Neural cell (in vitro differentiated cells): ENCODE data around the gene FHIP1A. TPM values are rescaled to one million over a fixed set of nuclear protein-coding genes. Genes with fewer than 3 reads are reported as not detected.

Experiments used
- H2AFZ ChIP-seq: fragments of 200-600, 300-800 bp; sonication (generic), shearing (Covaris generic); 2 replicates; pipeline ENCODE4 v1.6.0; 2014; ENCODE audit warnings: low read depth, mild to moderate bottlenecking, antibody characterized with exemption, low read length, moderate library complexity
- H3F3A ChIP-seq: fragments of 200-600 bp; shearing (Covaris generic); 2 replicates; pipeline ENCODE4 v1.6.1; 2016; ENCODE audit warnings: mild to moderate bottlenecking, moderate library complexity, mixed read lengths, antibody characterized with exemption, low read length; ENCODE audit not compliant: insufficient read depth, poor library complexity, severe bottlenecking
- H3K27ac ChIP-seq: fragments of 200-600, 300-800 bp; sonication (generic), shearing (Covaris generic); 2 replicates; pipeline ENCODE4 v1.5.1; 2014; ENCODE audit warnings: mild to moderate bottlenecking, low read length, moderate library complexity
- H3K27me3 ChIP-seq: fragments of 300-800, 200-600 bp; sonication (generic), shearing (Covaris generic); 2 replicates; pipeline ENCODE4 v1.6.0; 2014; ENCODE audit warnings: mild to moderate bottlenecking, low read depth, low read length, moderate library complexity; ENCODE audit not compliant: insufficient read depth
- H3K36me3 ChIP-seq: fragments of 300-800, 200-600 bp; sonication (generic), shearing (Covaris generic); 2 replicates; pipeline ENCODE4 v1.5.1; 2014; ENCODE audit warnings: mild to moderate bottlenecking, antibody characterized with exemption, low read length, moderate library complexity; ENCODE audit not compliant: insufficient read depth
- H3K4me2 ChIP-seq: fragments of 300-800, 200-600 bp; sonication (generic), shearing (Covaris generic); 2 replicates; pipeline ENCODE4 v1.6.0; 2014; ENCODE audit warnings: mild to moderate bottlenecking, low read length
- H3K4me3 ChIP-seq: fragments of 300-800, 200-600 bp; sonication (generic), shearing (Covaris generic); 2 replicates; pipeline ENCODE4 v1.5.1; 2014; ENCODE audit warnings: mild to moderate bottlenecking, low read length, moderate library complexity
- H3K79me2 ChIP-seq: fragments of 200-600 bp; shearing (Covaris generic); replicated peaks from 2 replicates; pipeline ENCODE4 v1.6.0; 2014; ENCODE audit warnings: mild to moderate bottlenecking, low read length, moderate library complexity; ENCODE audit not compliant: insufficient read depth
- H3K9ac ChIP-seq: fragments of 300-800, 200-600 bp; sonication (generic), shearing (Covaris generic); 2 replicates; pipeline ENCODE4 v1.6.1; 2016; ENCODE audit warnings: mild to moderate bottlenecking, low read length, mixed read lengths
- H3K9me2 ChIP-seq: fragments of 200-600 bp; shearing (Covaris generic); 2 replicates; pipeline ENCODE4 v1.6.1; 2016; ENCODE audit warnings: mild to moderate bottlenecking, low read length, mixed read lengths; ENCODE audit not compliant: insufficient read depth
- H3K9me3 ChIP-seq: fragments of 200-600, 300-800 bp; sonication (generic), shearing (Covaris generic); 2 replicates; pipeline ENCODE4 v1.6.1; 2016; ENCODE audit warnings: mild to moderate bottlenecking, mixed run types, low read length, moderate library complexity, mixed read lengths
- H4K20me1 ChIP-seq: fragments of 200-600 bp; shearing (Covaris generic); 2 replicates; pipeline ENCODE4 v1.6.1; 2016; ENCODE audit warnings: mild to moderate bottlenecking, mixed run types; ENCODE audit not compliant: insufficient read depth
- EP300 ChIP-seq: fragments of 450-650 bp; conservative IDR thresholded peaks from 2 replicates; pipeline ENCODE4 v1.6.1; 2014; ENCODE audit warnings: antibody characterized with exemption, mild to moderate bottlenecking, moderate library complexity; ENCODE audit not compliant: poor library complexity, severe bottlenecking
- EZH2 ChIP-seq: fragments of 200-600, 300-800 bp; shearing (Covaris generic), sonication (generic); IDR thresholded peaks from 2 replicates; pipeline ENCODE4 v1.6.1; 2014; ENCODE audit warnings: antibody characterized with exemption, low read length, borderline replicate concordance, mild to moderate bottlenecking; ENCODE audit not compliant: insufficient read depth, poor library complexity, severe bottlenecking
- MXI1 ChIP-seq: fragments of 450-650 bp; conservative IDR thresholded peaks from 2 replicates; pipeline ENCODE4 v1.6.1; 2014; ENCODE audit warnings: antibody characterized with exemption, mild to moderate bottlenecking; ENCODE audit not compliant: poor library complexity, severe bottlenecking
- POLR2AphosphoS5 ChIP-seq: IDR thresholded peaks from 2 replicates; pipeline ENCODE4 v1.6.1; 2012
- RAD21 ChIP-seq: fragments of 450-650 bp; conservative IDR thresholded peaks from 2 replicates; pipeline ENCODE4 v1.6.1; 2014; ENCODE audit warnings: antibody characterized with exemption, mild to moderate bottlenecking, moderate library complexity
- SMC3 ChIP-seq: fragments of 450-650 bp; conservative IDR thresholded peaks from 2 replicates; pipeline ENCODE4 v1.6.1; 2014; ENCODE audit warnings: antibody characterized with exemption, mild to moderate bottlenecking, moderate library complexity; ENCODE audit not compliant: poor library complexity
- TAF1 ChIP-seq: IDR thresholded peaks from 2 replicates; pipeline ENCODE4 v1.6.1; 2012; ENCODE audit warnings: low read depth
- polyA plus RNA-seq: library from polyadenylated mRNA; depleted of rRNA; stranded (reverse); fragments of >200 nt; gene quantifications from 2 replicates; pipeline ENCODE4 v1.2.3, GENCODE V29; 2014
- TF ChIP-seq, protein P1 (sequence below): fragments of 450-650 bp; IDR thresholded peaks from 2 replicates; pipeline ENCODE4 v1.5.1; 2014; ENCODE audit warnings: antibody characterized with exemption, mild to moderate bottlenecking, moderate library complexity; ENCODE audit not compliant: poor library complexity, severe bottlenecking
- TF ChIP-seq, protein P2 (sequence below): IDR thresholded peaks from 2 replicates; pipeline ENCODE4 v1.6.1; 2012; ENCODE audit warnings: borderline replicate concordance

Gene FHIP1A
- polyA plus RNA-seq, 1 donor from 2014 or later, result not detected

DNA sequence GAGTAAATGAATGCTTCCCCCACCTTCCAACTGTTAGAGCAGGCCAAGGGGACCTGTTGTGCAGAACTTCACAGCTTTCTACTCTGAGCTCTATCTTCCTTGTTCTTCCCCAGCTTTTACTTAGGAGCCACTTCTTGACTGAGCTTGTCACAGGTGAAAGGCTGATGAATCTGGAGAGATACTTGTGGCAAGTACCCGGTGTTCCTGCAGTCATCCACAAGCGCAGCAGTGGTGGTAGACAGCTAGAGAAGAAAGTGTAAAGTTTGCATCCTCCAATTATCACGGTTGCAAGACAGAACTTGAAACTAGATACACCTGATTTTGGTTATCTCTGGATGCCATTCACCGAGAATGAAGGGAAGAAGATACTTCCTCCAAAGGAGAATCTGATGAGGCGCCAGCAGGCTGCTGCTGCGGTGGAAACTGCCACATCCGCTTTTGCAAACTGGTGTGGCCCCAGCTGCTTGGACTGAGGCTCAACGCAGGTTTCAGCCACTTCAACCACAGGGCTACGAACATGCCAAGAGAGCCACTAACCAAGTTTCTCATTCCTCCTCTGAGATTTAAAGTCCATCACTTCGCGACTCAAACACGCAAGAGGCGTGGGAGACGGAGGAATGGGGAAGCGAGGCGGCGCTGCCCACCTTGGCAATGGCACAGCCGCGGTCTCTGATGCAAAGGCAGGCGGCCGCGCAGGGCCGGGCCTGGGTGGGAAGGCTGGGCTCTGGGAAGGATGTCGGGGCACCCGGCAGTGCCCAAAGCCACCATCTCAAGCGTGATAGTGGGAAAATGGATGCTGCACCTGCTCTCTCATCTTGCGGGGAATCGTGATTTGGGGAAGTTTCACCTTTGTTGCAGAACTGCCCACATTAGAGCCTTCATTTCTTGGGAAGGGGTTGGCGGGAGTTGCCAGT, 1.3 kb upstream of the FHIP1A start:
- Histone ChIP-seq H3K79me2 (no peaks in the 10 kb centered on the region), H3K27me3 (peaks cover 33% of the 10 kb centered on the region), H3K9me2 (no peaks in the 10 kb centered on the region), H3F3A (no peaks in the 10 kb centered on the region), H3K9me3 (no peaks in the 10 kb centered on the region), H3K36me3 (no peaks in the 10 kb centered on the region), H4K20me1 (no peaks in the 10 kb centered on the region), H2AFZ (no peak overlapping the region), H3K27ac (no peak overlapping the region), H3K4me2 (no peak overlapping the region), H3K4me3 (peak overlapping the region; percentile 66), H3K9ac (no peak overlapping the region)
- no peak for TF ChIP-seq RAD21
- TF ChIP-seq, protein P1, sequence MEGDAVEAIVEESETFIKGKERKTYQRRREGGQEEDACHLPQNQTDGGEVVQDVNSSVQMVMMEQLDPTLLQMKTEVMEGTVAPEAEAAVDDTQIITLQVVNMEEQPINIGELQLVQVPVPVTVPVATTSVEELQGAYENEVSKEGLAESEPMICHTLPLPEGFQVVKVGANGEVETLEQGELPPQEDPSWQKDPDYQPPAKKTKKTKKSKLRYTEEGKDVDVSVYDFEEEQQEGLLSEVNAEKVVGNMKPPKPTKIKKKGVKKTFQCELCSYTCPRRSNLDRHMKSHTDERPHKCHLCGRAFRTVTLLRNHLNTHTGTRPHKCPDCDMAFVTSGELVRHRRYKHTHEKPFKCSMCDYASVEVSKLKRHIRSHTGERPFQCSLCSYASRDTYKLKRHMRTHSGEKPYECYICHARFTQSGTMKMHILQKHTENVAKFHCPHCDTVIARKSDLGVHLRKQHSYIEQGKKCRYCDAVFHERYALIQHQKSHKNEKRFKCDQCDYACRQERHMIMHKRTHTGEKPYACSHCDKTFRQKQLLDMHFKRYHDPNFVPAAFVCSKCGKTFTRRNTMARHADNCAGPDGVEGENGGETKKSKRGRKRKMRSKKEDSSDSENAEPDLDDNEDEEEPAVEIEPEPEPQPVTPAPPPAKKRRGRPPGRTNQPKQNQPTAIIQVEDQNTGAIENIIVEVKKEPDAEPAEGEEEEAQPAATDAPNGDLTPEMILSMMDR, result no peak
- no peak for TF ChIP-seq EZH2
- TF ChIP-seq SMC3, result no peak
- TF ChIP-seq TAF1, result no peak
- TF ChIP-seq, protein P2, sequence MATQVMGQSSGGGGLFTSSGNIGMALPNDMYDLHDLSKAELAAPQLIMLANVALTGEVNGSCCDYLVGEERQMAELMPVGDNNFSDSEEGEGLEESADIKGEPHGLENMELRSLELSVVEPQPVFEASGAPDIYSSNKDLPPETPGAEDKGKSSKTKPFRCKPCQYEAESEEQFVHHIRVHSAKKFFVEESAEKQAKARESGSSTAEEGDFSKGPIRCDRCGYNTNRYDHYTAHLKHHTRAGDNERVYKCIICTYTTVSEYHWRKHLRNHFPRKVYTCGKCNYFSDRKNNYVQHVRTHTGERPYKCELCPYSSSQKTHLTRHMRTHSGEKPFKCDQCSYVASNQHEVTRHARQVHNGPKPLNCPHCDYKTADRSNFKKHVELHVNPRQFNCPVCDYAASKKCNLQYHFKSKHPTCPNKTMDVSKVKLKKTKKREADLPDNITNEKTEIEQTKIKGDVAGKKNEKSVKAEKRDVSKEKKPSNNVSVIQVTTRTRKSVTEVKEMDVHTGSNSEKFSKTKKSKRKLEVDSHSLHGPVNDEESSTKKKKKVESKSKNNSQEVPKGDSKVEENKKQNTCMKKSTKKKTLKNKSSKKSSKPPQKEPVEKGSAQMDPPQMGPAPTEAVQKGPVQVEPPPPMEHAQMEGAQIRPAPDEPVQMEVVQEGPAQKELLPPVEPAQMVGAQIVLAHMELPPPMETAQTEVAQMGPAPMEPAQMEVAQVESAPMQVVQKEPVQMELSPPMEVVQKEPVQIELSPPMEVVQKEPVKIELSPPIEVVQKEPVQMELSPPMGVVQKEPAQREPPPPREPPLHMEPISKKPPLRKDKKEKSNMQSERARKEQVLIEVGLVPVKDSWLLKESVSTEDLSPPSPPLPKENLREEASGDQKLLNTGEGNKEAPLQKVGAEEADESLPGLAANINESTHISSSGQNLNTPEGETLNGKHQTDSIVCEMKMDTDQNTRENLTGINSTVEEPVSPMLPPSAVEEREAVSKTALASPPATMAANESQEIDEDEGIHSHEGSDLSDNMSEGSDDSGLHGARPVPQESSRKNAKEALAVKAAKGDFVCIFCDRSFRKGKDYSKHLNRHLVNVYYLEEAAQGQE, result no peak
- no peak for TF ChIP-seq POLR2AphosphoS5
- no peak for TF ChIP-seq MXI1
- TF ChIP-seq EP300, result no peak

DNA sequence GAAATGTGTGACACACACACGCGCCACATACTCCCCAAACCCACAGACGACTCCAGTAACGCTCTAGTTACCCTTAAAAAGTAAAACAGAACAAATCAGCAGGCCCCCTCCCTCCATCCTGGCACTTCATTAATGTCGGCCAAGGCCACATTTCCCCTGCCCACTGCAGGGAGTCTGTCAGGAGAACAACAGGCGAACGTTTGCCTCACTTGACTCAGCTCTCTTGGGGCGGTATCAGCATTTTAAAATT, 671 bp upstream of the FHIP1A start:
- no peak overlapping the region for H3K27ac ChIP-seq
- no peaks in the 10 kb centered on the region for H4K20me1 ChIP-seq
- H3F3A ChIP-seq, result no peaks in the 10 kb centered on the region
- H3K79me2 ChIP-seq, result no peaks in the 10 kb centered on the region
- no peaks in the 10 kb centered on the region for H3K36me3 ChIP-seq
- H3K27me3 ChIP-seq, result peaks cover 33% of the 10 kb centered on the region
- H3K9me2 ChIP-seq, result no peaks in the 10 kb centered on the region
- H2AFZ ChIP-seq, result no peak overlapping the region
- H3K9me3 ChIP-seq, result no peaks in the 10 kb centered on the region
- H3K4me3 ChIP-seq, result peak overlapping the region; percentile 66
- H3K4me2 ChIP-seq, result no peak overlapping the region
- H3K9ac ChIP-seq, result no peak overlapping the region
- TF ChIP-seq, protein P1, result no peak
- TF ChIP-seq EP300, result no peak
- no peak for TF ChIP-seq MXI1
- no peak for TF ChIP-seq SMC3
- no peak for TF ChIP-seq POLR2AphosphoS5
- TF ChIP-seq EZH2, result no peak
- no peak for TF ChIP-seq RAD21
- TF ChIP-seq TAF1, result no peak
- TF ChIP-seq, protein P2, result no peak
